ENCODE measurements around the gene IRF7. TPM values are rescaled to one million over a fixed set of nuclear protein-coding genes. Genes with fewer than 3 reads are reported as not detected.
A peak's percentile ranks its signal among the peaks of the same experiment; 100 is the strongest.

IRF7 gene
- total RNA-seq, 4 donors from 2014 or later, result 11.3 to 39.6 (median 14.2) TPM

- intact Hi-C loops (cut with DNase I), result no loop called here
- Histone ChIP-seq H3K36me3 (peaks cover 88 to 100% (median 98%) of the 10 kb centered on the region in 4 donors), H3K27me3 (no peaks in the 10 kb centered on the region), H3K4me1 (peaks cover 12 to 31% (median 26%) of the 10 kb centered on the region in 4 donors), H3K9me3 (no peaks in the 10 kb centered on the region), H3K27ac (replicated peaks in 1 of 4) (peak overlapping the region in 1 of 4 donors; percentile 15), H3K4me3 (no peak overlapping the region)
- no peak for TF ChIP-seq EP300 (IDR thresholded peaks at IDR 0.05)
- TF ChIP-seq, protein P1, sequence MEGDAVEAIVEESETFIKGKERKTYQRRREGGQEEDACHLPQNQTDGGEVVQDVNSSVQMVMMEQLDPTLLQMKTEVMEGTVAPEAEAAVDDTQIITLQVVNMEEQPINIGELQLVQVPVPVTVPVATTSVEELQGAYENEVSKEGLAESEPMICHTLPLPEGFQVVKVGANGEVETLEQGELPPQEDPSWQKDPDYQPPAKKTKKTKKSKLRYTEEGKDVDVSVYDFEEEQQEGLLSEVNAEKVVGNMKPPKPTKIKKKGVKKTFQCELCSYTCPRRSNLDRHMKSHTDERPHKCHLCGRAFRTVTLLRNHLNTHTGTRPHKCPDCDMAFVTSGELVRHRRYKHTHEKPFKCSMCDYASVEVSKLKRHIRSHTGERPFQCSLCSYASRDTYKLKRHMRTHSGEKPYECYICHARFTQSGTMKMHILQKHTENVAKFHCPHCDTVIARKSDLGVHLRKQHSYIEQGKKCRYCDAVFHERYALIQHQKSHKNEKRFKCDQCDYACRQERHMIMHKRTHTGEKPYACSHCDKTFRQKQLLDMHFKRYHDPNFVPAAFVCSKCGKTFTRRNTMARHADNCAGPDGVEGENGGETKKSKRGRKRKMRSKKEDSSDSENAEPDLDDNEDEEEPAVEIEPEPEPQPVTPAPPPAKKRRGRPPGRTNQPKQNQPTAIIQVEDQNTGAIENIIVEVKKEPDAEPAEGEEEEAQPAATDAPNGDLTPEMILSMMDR (IDR thresholded peaks at IDR 0.05), result no peak
- no peak for TF ChIP-seq POLR2A (IDR thresholded peaks at IDR 0.05; ENCODE audit: low read depth)
- TF ChIP-seq POLR2AphosphoS5 (IDR thresholded peaks at IDR 0.05), result no peak
- DNase-seq (ENCODE audit: extremely low spot score), result no peak
- 81% methylated on average over 28 of the region's 28 CpGs for WGBS
Measured at GRCh38 chr11:608791-609251, 6.9 kb downstream of the IRF7 start.

- no peak for DNase-seq (ENCODE audit: extremely low spot score)
Measured at GRCh38 chr11:607971-608659, 7.6 kb downstream of the IRF7 start.

GRCh38 chr11:607020-607780 is 8.6 kb downstream of the IRF7 start:
- Histone ChIP-seq H3K27me3 (no peaks in the 10 kb centered on the region), H3K4me1 (peaks cover 4 to 16% (median 11%) of the 10 kb centered on the region in 4 donors), H3K27ac (replicated peaks in 1 of 4) (peak overlapping the region; percentile 55 to 79 (median 70)), H3K4me3 (no peak overlapping the region), H3K36me3 (peaks cover 90 to 100% (median 99%) of the 10 kb centered on the region in 4 donors), H3K9me3 (no peaks in the 10 kb centered on the region)
- WGBS, result 90% methylated on average over 26 of the region's 35 CpGs
- intact Hi-C loops (cut with DNase I), result no loop called here
- no peak for TF ChIP-seq POLR2A (IDR thresholded peaks at IDR 0.05; ENCODE audit: low read depth)
- no peak for TF ChIP-seq EP300 (IDR thresholded peaks at IDR 0.05)
- TF ChIP-seq POLR2AphosphoS5 (IDR thresholded peaks at IDR 0.05), result no peak
- TF ChIP-seq, protein P1 (IDR thresholded peaks at IDR 0.05), result no peak
- DNase-seq (ENCODE audit: extremely low spot score), result no peak

More at GRCh38 chr11:607971-608659, 7.6 kb downstream of the IRF7 start:
- intact Hi-C loops (cut with DNase I), result no loop called here
- no peaks in the 10 kb centered on the region for H3K9me3 ChIP-seq
- H3K4me1 ChIP-seq, result peaks cover 7 to 25% (median 19%) of the 10 kb centered on the region in 4 donors
- TF ChIP-seq, protein P1 (IDR thresholded peaks at IDR 0.05), result no peak
- no peak for TF ChIP-seq POLR2A (IDR thresholded peaks at IDR 0.05; ENCODE audit: low read depth)
- TF ChIP-seq EP300 (IDR thresholded peaks at IDR 0.05), result no peak
- H3K4me3 ChIP-seq, result no peak overlapping the region
- H3K36me3 ChIP-seq, result peaks cover 90 to 100% (median 99%) of the 10 kb centered on the region in 4 donors
- 91% methylated on average over 34 of the region's 45 CpGs for WGBS
- H3K27ac ChIP-seq (replicated peaks in 1 of 4), result no peak overlapping the region
- no peaks in the 10 kb centered on the region for H3K27me3 ChIP-seq

DNA sequence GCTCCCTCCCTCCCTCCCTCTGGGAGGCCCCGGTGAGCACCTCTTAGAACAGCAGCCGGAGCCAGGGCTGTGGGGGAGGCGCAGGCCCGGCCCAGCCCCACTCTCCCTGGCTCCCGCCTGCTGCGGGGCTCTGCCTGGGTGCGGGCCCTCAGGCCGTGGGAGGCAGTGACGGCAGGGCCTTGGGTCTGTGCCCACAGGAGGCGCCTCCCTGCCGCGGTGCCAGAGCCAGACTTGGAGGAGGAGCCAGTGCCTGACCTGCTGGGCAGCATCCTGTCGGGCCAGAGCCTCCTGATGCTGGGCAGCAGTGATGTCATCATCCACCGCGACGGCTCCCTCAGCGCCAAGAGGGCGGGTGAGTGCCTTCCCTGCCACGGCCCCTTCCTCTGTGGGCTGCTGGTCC is 9.5 kb downstream of the IRF7 start:
- TF ChIP-seq EP300 (IDR thresholded peaks at IDR 0.05), result no peak
- peak; percentile 36 to 59 for TF ChIP-seq POLR2AphosphoS5 (IDR thresholded peaks at IDR 0.05)
- peaks cover 4 to 14% (median 10%) of the 10 kb centered on the region in 4 donors for H3K4me1 ChIP-seq
- 73% methylated on average over 14 of the region's 19 CpGs for WGBS
- intact Hi-C loops (cut with DNase I), result no loop called here
- H3K27me3 ChIP-seq, result no peaks in the 10 kb centered on the region
- H3K27ac ChIP-seq (replicated peaks in 1 of 4), result peak overlapping the region; percentile 55 to 79 (median 70)
- DNase-seq (ENCODE audit: extremely low spot score), result no peak
- peaks cover 92 to 100% (median 99%) of the 10 kb centered on the region in 4 donors for H3K36me3 ChIP-seq
- H3K4me3 ChIP-seq, result no peak overlapping the region
- H3K9me3 ChIP-seq, result no peaks in the 10 kb centered on the region

Data from esophagus muscularis mucosa (tissue), 4 donors.